Stimulated activated CD8-positive, alpha-beta memory T cell treated with anti-CD3 and anti-CD28 coated beads, Interleukin-15, amount 100 ng/mL, for 1 hour (primary cell): ENCODE data around the gene ASB1.

Experiments used
- DNase-seq: peaks from one replicate; pipeline ENCODE4 v3.0.0-alpha.2; 2020; ENCODE audit warnings: low read depth

Gene ASB1

DNA sequence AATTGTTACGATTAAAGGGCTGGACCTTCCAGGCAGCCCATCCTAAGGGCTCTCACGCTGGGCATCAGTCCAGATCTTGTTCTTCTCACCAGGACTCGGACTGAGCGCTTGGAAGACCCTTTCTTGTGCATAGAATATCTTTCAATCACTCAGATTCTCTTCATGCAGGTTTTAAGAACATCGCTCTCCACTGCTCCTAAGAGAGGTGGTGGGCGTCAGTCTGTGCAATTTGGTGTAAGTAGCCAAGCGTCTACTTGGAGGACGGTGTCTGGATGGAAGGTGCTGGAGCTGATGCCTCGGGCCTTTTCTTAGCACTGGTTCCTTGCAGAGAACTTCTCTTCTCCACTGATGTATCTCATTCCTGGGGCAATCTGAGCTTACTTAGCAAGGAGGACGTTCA is 68.7 kb downstream of the ASB1 start:
- DNase-seq: no peak

DNA sequence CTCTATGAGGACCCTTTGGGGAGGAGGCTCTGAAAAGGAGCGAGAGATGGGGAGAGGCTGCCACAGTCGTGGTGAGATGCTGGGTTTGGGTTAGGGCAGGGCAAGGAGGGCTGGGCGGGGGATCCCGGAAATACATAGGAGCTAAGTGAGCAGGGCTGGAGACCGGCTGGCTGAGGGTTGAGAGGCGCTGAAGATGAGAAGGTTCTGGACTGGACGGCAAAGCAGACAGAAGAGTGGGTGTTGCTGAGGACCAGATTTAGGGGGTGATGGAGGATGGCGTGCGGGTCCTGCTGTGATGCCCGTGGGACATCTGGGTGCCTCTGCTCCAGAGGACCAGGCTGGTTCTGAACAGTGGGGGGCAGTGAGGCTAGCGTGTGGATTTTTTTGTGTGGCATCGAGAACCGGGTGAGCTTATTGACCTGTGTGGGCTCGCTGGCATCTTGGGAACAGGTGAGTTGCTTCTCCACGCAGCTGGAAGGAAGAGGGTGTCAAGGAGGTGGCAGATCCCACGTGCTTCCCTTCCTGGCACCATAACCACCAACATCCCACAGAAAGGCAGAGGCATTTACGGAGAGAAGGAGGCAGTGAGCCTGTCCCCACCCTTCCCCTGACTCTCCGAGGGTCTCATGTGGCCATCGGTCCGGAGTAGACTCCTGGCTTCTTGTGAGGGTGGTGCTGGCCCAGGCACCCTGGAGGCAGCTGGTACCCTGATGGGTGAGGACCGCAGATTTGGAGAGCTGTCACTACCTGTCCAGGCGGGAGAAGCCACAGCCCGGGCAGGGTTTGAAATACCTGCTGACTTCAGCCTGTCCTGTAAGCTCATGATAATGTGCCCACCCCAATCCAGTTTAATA is 70.3 kb downstream of the ASB1 start:
- DNase-seq: no peak

DNA sequence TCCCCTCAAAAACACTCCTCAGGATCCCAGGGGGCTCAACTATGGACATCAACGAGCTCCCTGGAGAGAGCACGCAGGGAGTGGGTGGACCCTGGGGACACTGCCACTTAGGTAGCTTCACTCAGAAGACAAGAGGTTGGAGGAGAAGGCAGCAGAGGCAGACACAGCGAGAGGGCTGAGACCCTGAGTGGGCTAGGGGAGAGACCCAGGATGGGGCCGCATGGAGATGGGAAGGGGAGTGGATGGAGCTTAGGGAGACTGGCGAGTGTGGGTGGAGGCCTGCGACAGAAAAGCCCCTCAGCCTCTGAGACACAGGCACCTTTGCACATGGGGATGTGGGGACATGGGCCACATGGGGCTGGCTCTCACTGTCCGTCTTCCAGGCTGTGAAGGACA is 70.9 kb downstream of the ASB1 start:
- no peak for DNase-seq

DNA sequence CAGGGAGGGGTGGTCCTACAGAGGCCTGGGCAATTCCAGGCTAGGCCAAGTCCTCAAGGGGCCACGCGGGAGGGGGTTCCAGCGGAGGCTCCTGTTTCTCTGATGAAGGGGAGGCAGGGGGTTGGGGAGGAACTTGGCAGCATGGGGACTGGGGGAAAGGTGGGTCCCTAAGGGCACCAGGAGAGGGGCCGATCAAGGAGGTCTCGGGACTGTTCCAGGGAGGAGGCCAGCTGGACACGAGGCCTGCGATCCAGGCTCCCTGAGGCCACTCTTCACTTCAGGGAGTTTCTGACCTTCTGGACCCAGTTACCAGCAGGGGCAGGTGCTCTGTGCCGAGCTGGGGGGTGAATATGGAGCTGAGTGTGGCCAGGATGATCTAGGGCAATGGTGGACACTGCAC is 71.5 kb downstream of the ASB1 start:
- DNase-seq: no peak

DNA sequence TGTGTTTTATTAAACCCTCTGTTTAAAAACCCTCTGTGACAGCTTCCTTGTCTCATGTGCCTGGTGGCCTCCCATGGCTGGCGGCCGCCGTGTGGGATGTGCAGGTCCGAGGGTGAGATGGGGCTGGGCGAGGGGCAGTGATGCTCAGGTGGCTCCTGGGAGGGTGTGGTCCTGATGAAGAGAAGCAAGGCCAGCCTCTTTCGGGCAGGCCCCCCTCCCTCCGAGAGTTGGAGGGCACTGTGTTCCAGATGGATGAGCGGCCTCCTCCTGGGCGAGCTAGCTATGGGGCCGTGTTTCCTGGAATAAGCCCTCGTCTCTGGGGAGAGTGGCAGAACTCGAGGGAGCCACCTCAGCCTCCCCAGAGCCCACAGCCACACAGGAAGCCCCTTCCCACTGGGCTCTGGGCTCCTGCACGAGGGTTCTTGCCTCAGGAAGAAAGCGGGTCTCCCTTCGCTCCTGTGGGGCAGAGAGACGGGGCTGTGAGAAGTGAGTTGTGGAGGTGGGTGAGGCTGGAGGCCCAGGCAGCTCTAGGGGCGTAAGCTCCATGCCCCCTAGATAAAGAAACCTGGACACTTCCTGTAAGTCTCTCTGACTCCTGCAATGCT is 72.1 kb downstream of the ASB1 start:
- no peak for DNase-seq

GRCh38 chr2:238499731-238500580 is 73.2 kb downstream of the ASB1 start:
- DNase-seq: no peak

GRCh38 chr2:238501311-238501710 is 74.6 kb downstream of the ASB1 start:
- no peak for DNase-seq
